ENCODE results near the gene ESYT1. TPM values are rescaled to one million over a fixed set of nuclear protein-coding genes. Genes with fewer than 3 reads are reported as not detected.

Gene ESYT1
- total and polyA plus RNA-seq, 9 of the 15 experiments (the other 6 are each of a cell fraction or from before 2014, with no cell fraction given), result 132 to 420 (median 164) TPM

GRCh38 chr12:56146492-56147460, 18.7 kb downstream of the ESYT1 start (continued):
- peak; percentile 53; the same call in 1 of the 2 replicates for TF ChIP-seq ZNF316 (IDR thresholded peaks at IDR 0.05)
- no peak for TF ChIP-seq ZNF584 (CRISPR knock-in tag; IDR thresholded peaks at IDR 0.05; ENCODE audit: low read depth)
- TF ChIP-seq POLR2A (conservative IDR thresholded peaks at IDR 0.05), result peak; percentile 68; the same call in 1 of the 2 replicates
- peak; percentile 58 for TF ChIP-seq POLR2AphosphoS2 (IDR thresholded peaks at IDR 0.05; ENCODE audit: low read length)
- peak; percentile 64 for TF ChIP-seq SUPT5H (IDR thresholded peaks at IDR 0.05)

- no TSS peak for BruUV-seq (replicated peaks)
- Histone ChIP-seq H3K4me1 (replicated peaks in 1 of 2; ENCODE audit: control insufficient read depth in 2 of 2, insufficient read depth in 2 of 2, low read length in 2 of 2) (peaks cover 31 to 33% of the 10 kb centered on the region in 2 experiments; a peak in 4 of 5 replicates), H3K4me2 (ENCODE audit: insufficient read depth, low read length) (no peak overlapping the region), H4K20me1 (replicated peaks; ENCODE audit: control insufficient read depth, insufficient read depth, low read length) (0 out of 2 replicates have a peak, but pooled peaks cover 3% of the 10 kb centered on the region), H3K9ac (ENCODE audit: insufficient read depth in 1 of 2, low read depth in 2 of 2, low read length in 2 of 2) (no peak overlapping the region), H3K9me1 (ENCODE audit: control insufficient read depth, insufficient read depth, low read length) (no peaks in the 10 kb centered on the region), H3K27ac (ENCODE audit: extremely low read depth, low read depth, low read length) (no peak overlapping the region), H3K79me2 (ENCODE audit: control insufficient read depth, insufficient read depth, low read length) (peaks cover 24% of the 10 kb centered on the region), H3K36me3 (ENCODE audit: control insufficient read depth, insufficient read depth, low read length) (peaks cover 18% of the 10 kb centered on the region; the same call in 2 of the 3 replicates), H3K4me3 (no peak overlapping the region), H2AFZ (ENCODE audit: low read depth, low read length) (no peak overlapping the region), H3K9me3 (replicated peaks; ENCODE audit: control insufficient read depth, insufficient read depth, low read depth, low read length) (no peaks in the 10 kb centered on the region), H3K27me3 (ENCODE audit: control insufficient read depth in 2 of 2, insufficient read depth in 2 of 2, low read length in 2 of 2) (no peaks in the 10 kb centered on the region)
- DNase-seq (ENCODE audit: extremely low read depth in 1 of 4, low spot score in 3 of 4) (no peak), ATAC-seq (no peak), FAIRE-seq (no peak)
- 61% methylated on average over 3 of the region's 3 CpGs for WGBS (ENCODE audit: insufficient coverage, low coverage, missing lambda C conversion rate)
- CTCF ChIA-PET (ENCODE audit: low intra/inter-chr PET ratio), result no interaction called here
- intact Hi-C loops (cut with micrococcal nuclease) (no loop called here), in situ Hi-C loops (cut with MboI) (no loop called here)
- POLR2A ChIA-PET, result interaction anchor here (0.6 to 2.3 kb wide), 8 partner anchors 9 to 24 kb away, joined by 3 to 14 read pairs (median 4); partner anchors contain the start of genes ESYT1 and MYL6
- TF ChIP-seq KDM2B (CRISPR knock-in tag; IDR thresholded peaks at IDR 0.05), result no peak
- peak; percentile 49; the same call in 1 of the 2 replicates for TF ChIP-seq FOSL1 (tag; conservative IDR thresholded peaks at IDR 0.05)
- peak in 1 of 2 experiments; percentile 64; a peak in 2 of 4 replicates for TF ChIP-seq RAD21 (CRISPR knock-in tag; conservative IDR thresholded peaks at IDR 0.05 in 1 of 2, IDR thresholded peaks at IDR 0.05 in 1 of 2)
- peak; percentile 99 for TF ChIP-seq SMAD1 (IDR thresholded peaks at IDR 0.05; ENCODE audit: low read depth, low read length, partially characterized antibody)
- TF ChIP-seq NCOA2 (IDR thresholded peaks at IDR 0.05; ENCODE audit: partially characterized antibody in 2 of 2), result peak in 1 of 2 experiments; percentile 89
- no peak for TF ChIP-seq IRF9 (tag; IDR thresholded peaks at IDR 0.05)
- TF ChIP-seq ATF3 (IDR thresholded peaks at IDR 0.05), result peak; percentile 61
- TF ChIP-seq ATF3 (CRISPR knock-in tag; conservative IDR thresholded peaks at IDR 0.05), result no peak
- no peak for TF ChIP-seq MIER1 (IDR thresholded peaks at IDR 0.05; ENCODE audit: low read depth)
- TF ChIP-seq ATF7 (IDR thresholded peaks at IDR 0.05), result 0 out of 2 replicates have a peak, but pooled peaks have one; percentile 30
- TF ChIP-seq EGR1 (conservative IDR thresholded peaks at IDR 0.05), result no peak
- 0 out of 2 replicates have a peak, but pooled peaks have one; percentile 29 for TF ChIP-seq ARID1B (IDR thresholded peaks at IDR 0.05)
- TF ChIP-seq TAL1 (IDR thresholded peaks at IDR 0.05), result 0 out of 2 replicates have a peak, but pooled peaks have one; percentile 6
- TF ChIP-seq TRIM24 (IDR thresholded peaks at IDR 0.05), result peak in 1 of 2 experiments; percentile 60; a peak in 1 of 4 replicates
- TF ChIP-seq NFIX (CRISPR knock-in tag; IDR thresholded peaks at IDR 0.05; ENCODE audit: low read depth), result peak; percentile 100
- TF ChIP-seq SMARCA4 (IDR thresholded peaks at IDR 0.05), result 0 out of 2 replicates have a peak, but pooled peaks have one; percentile 17
These were observed 22.5 kb downstream of the ESYT1 start for GRCh38 chr12:56150563-56150962.

All from K562 (cell line).